Body of pancreas (tissue), 4 donors: ENCODE results near the gene SLC35A4.

Source experiments
- POLR2A ChIP-seq, 3 donors: fragments of 450-650 bp; IDR thresholded peaks; one replicate each; pipeline ENCODE4 v1.6.1; 2016; ENCODE audit warnings: antibody characterized with exemption in 3 of 3, mild to moderate bottlenecking in 2 of 3
- TF ChIP-seq, protein P1 (sequence below), 7 experiments: fragments of 450-650 bp in 4 of 7; fragments of 200-600 bp in 3 of 7; sonication (generic) in 3 of 7; IDR thresholded peaks; one replicate each; pipeline ENCODE4 v1.5.1; 2016 to 2019; ENCODE audit warnings: antibody characterized with exemption in 7 of 7

DNA sequence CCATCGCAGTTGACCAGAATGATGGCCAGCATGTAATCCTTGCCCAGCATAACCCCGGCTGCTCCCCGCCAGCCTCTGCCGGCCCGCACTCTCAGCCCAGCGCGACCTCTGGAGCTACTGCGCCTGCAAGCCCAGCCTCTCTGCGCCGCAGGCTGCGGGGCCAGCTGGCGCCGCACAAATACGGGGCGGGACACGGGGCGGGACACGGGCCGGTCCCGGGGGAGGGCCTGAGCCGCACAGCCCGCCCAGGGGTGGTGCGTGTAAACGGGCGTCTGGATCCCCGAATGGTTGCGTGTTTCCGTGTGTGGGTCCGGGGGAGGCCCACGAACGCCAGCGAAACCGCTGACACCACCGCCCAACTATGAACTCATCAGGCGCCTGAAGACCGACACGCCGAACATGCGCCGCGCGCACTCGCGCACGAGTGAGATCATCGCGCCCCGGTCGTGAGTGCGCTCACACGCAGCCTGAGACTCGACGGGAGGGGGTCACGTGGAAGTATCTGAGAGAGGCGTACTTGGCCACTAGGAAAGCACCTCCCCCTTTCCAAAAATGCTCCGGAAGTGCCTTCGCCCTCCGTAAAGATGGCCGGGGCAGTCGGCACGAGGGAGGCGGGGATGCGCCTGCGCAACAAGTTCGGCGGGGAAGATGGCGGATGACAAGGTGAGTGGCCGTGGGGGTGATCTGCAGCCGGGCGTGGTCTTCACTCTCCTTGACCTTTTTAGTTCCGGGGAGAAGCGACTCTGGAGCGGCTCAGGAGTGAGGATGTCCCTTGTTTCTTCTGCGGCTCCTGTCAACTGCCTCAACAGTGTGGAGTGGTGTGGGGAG lies at the start of gene SLC35A4, which contains the start of gene APBB3:
- TF ChIP-seq, protein P1, sequence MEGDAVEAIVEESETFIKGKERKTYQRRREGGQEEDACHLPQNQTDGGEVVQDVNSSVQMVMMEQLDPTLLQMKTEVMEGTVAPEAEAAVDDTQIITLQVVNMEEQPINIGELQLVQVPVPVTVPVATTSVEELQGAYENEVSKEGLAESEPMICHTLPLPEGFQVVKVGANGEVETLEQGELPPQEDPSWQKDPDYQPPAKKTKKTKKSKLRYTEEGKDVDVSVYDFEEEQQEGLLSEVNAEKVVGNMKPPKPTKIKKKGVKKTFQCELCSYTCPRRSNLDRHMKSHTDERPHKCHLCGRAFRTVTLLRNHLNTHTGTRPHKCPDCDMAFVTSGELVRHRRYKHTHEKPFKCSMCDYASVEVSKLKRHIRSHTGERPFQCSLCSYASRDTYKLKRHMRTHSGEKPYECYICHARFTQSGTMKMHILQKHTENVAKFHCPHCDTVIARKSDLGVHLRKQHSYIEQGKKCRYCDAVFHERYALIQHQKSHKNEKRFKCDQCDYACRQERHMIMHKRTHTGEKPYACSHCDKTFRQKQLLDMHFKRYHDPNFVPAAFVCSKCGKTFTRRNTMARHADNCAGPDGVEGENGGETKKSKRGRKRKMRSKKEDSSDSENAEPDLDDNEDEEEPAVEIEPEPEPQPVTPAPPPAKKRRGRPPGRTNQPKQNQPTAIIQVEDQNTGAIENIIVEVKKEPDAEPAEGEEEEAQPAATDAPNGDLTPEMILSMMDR (IDR thresholded peaks at IDR 0.05): peak in 1 of 7 experiments; percentile 19
- peak; percentile 93 to 96 (median 94) for TF ChIP-seq POLR2A (IDR thresholded peaks at IDR 0.05)
